GM18858 (cell line): ENCODE measurements around the gene AGBL2.
"Not testable (repeated sequence)": the region's sequence is repeated elsewhere in the genome, so short reads cannot be mapped to it uniquely, and the experiment has no call there.

Experiments
- ATAC-seq: cut with Tn5 transposase; IDR thresholded peaks from one replicate; pipeline ENCODE4 v1.9.1; 2021; ENCODE audit not compliant: unreplicated experiment

The AGBL2 gene, protein sequence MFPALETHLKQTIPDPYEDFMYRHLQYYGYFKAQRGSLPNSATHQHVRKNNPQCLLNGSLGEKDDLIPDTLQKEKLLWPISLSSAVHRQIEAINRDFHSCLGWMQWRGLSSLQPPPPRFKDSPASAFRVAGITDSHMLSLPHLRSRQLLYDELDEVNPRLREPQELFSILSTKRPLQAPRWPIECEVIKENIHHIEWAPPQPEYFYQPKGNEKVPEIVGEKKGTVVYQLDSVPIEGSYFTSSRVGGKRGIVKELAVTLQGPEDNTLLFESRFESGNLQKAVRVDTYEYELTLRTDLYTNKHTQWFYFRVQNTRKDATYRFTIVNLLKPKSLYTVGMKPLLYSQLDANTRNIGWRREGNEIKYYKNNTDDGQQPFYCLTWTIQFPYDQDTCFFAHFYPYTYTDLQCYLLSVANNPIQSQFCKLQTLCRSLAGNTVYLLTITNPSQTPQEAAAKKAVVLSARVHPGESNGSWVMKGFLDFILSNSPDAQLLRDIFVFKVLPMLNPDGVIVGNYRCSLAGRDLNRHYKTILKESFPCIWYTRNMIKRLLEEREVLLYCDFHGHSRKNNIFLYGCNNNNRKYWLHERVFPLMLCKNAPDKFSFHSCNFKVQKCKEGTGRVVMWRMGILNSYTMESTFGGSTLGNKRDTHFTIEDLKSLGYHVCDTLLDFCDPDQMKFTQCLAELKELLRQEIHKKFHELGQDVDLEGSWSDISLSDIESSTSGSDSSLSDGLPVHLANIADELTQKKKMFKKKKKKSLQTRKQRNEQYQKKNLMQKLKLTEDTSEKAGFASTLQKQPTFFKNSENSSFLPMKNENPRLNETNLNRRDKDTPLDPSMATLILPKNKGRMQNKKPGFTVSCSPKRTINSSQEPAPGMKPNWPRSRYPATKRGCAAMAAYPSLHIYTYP

GRCh38 chr11:47715082-47715669, at the start of gene AGBL2:
Gene AGBL2, minus strand, starts transcription at chr11:47715369. Its CDS starts 719 bp downstream, at chr11:47714650.
- peak; percentile 93 for ATAC-seq

DNA sequence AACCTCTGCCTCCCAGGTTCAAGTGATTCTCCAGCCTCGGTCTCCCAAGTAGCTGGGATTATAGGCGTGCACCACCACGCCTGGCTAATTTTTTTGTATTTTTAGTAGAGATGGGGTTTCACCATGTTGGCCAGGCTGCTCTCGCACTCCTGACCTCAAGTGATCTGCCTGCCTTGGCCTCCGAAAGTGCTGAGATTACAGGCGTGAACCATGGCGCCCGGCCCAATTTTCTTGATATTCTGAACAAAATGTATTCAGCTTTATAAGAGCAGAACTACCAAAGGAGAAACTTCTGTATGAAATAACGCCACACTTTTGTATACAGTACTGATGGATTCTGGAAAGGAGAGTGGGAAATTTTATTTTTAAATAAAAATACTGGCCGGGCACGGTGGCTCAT, 44.1 kb upstream of the AGBL2 start:
- ATAC-seq: not testable (repeated sequence)

DNA sequence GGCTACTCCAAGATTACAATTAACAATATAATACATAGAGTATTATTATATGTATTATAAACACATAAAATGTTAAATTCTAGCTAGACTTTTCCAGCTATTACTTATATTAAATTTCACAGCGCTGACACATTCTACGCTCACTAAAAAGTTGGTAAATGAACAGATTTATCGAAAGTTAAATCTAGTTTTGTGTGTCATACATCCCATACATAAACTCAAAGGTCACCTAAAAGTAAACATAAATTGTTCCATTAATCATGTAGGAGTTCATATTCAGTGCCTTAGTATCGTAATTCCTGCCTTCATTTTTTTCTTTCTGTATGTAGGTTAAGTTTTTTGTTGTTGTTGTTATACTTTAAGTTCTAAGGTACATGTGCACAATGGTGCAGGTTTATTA, 41.0 kb upstream of the AGBL2 start:
- ATAC-seq: no peak

- no peak for ATAC-seq
Measured at GRCh38 chr11:47750725-47751124, 35.6 kb upstream of the AGBL2 start.

DNA sequence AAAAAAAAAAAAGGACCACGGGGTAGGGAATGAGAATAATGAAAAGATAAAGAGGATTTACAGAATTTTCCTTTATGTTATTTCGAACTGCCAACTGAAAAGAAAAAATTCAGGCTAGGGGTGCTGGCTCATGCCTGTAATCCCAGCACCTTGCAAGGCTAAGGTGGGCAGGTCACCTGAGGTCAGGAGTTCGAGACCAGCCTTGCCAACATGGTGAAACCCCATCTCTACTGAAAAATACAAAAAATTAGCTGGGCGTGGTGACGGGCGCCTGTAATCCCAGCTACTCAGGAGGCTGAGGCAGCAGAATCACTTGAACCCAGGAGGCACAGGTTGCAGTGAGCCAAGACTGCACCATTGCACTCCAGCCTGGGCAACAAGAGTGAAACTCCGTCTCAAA, 27.3 kb upstream of the AGBL2 start:
- not testable (repeated sequence) for ATAC-seq

DNA sequence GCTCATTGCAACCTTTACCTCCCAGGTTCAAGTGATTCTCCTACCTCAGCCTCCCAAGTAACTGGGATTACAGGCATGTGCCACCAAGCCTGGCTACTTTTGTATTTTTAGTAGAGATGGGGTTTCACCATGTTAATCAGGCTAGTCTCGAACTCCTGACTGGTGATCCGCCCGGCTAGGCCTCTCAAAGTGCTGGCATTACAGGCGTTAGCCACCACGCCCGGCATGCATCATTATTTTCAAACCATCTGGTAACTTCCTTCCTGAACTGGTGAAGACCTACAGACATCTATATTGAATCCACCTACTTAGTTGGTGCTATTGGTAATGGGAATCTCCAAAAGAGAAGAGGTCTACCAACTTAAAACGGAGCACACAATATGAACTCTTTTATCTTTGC, 22.6 kb upstream of the AGBL2 start:
- not testable (repeated sequence) for ATAC-seq

- no peak for ATAC-seq
Measured at GRCh38 chr11:47732271-47732670, 17.1 kb upstream of the AGBL2 start.

DNA sequence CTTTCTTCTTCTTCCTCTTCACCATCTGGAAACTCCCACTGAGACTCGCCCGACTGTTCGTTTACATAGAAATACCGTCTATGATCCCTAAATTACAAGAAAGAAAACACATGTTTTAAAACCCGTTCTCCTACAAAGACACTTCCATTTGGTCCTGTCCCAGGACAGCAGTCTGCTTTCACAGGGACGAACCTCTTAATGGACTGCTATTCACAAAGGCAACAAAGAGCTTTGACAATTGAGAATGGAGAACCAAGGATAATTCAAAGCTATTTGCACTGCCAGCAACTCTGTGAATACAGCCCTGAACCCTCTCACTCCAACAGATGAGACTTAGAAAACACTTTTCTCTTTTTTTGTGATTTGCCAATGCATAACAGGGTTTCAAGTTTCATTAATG, 16.3 kb upstream of the AGBL2 start:
- no peak for ATAC-seq

DNA sequence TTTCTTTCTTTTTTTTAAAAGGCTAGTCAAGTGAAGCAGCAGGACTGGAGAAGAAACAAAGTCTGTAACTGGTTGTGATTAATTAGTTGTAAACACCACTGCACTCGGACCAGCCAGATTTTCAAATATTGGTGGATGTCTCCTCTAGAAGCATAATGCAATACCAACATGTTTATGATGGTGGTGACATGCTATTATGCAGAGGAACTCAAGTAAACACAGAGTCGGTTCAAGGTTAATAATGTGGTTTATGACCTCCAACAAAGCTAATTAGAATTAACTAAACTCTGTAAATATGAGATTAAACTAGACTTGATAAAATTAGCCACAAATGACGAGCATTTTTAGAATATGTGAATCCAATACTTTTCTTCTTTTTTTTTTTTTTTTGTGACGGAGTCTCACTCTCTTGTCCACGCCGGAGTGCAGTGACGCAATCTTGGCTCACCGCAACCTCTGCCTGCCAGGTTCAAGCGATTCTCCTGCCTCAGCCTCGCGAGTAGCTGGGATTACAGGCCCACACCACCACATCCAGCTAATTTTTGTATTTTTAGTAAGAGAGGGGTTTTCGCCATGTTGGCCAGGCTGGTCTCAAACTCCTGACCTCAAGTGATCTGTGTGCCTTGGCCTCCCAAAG, 11.8 kb upstream of the AGBL2 start:
- ATAC-seq: no peak

- ATAC-seq: no peak
Measured at GRCh38 chr11:47726118-47726442, 10.9 kb upstream of the AGBL2 start.

GRCh38 chr11:47725442-47726117, 10.4 kb upstream of the AGBL2 start:
- no peak for ATAC-seq

- no peak for ATAC-seq
Measured at GRCh38 chr11:47724041-47724729, 9.0 kb upstream of the AGBL2 start.

DNA sequence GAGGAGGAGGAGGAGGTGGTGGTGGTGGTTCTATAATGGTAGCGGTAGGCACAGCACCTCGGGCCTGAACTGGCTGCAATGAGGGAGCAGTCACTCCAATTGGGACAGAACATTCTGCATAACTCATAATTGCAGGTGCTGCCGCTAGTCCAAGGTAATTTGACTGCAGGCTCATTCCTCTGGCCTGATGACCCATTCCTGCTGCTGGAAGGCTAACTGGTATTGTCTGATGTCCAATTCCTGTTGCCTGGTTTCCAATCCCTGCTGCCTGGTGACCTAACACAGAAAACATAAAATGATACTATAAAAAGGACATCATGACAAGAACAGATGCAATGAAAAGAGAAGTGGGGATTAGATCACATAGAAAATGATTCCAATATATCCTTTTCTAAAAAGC, 7.9 kb upstream of the AGBL2 start:
- ATAC-seq: no peak

- no peak for ATAC-seq
Measured at GRCh38 chr11:47720651-47721050, 5.5 kb upstream of the AGBL2 start.

GRCh38 chr11:47716692-47717091, 1.5 kb upstream of the AGBL2 start:
- no peak for ATAC-seq

- no peak for ATAC-seq
Measured at GRCh38 chr11:47714554-47715081, 551 bp downstream of the AGBL2 start.

GRCh38 chr11:47711816-47712215, 3.4 kb downstream of the AGBL2 start:
- ATAC-seq: no peak

- no peak for ATAC-seq
Measured at GRCh38 chr11:47711225-47711624, 3.9 kb downstream of the AGBL2 start.

DNA sequence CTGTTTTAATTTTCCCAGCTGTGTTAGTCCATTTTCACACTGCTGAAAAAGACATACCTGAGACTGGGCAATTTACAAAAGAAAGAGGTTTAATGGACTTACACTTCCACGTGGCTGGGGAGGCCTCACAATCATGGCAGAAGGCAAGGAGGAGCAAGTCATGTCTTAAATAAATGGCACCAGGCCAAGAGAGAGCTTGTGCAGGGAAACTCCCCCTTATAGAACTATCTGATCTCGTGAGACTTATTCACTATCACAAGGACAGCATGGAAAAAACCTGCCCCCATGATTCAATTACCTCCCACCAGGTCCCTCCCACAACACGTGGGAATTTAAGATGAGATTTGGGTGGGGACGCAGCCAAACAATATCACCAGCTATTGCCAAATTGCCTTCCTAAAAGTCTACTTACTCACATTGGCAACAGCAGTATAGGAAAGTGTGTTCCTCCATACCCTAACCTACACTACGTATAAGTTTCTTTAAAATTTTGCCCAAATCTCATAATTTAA, 7.8 kb downstream of the AGBL2 start:
- ATAC-seq: not testable (repeated sequence)

GRCh38 chr11:47705721-47706120, 9.4 kb downstream of the AGBL2 start:
- no peak for ATAC-seq
